ENCODE data around the gene PPIH. TPM values are rescaled to one million over a fixed set of nuclear protein-coding genes. Genes with fewer than 3 reads are reported as not detected.
"Not testable (repeated sequence)": the region's sequence is repeated elsewhere in the genome, so short reads cannot be mapped to it uniquely, and the experiment has no call there.

Gene PPIH
- total RNA-seq, 1 donor from 2014 or later = 20.1 TPM

GRCh38 chr1:42721926-42722325 is 63.7 kb downstream of the PPIH start:
- ATAC-seq (no peak), DNase-seq (ENCODE audit: missing footprints) (no peak)
- intact Hi-C loops (cut with DNase I) = no loop called here

GRCh38 chr1:42722403-42722802 is 64.2 kb downstream of the PPIH start:
- intact Hi-C loops (cut with DNase I); ATAC-seq: not testable (repeated sequence)

GRCh38 chr1:42723511-42723910 is 65.3 kb downstream of the PPIH start:
- intact Hi-C loops (cut with DNase I) = no loop called here
- ATAC-seq (no peak), DNase-seq (ENCODE audit: missing footprints) (no peak)

More at GRCh38 chr1:42722403-42722802, 64.2 kb downstream of the PPIH start:
- DNase-seq (ENCODE audit: missing footprints) = not testable (repeated sequence)

GRCh38 chr1:42725820-42726219 is 67.6 kb downstream of the PPIH start:
- DNase-seq (ENCODE audit: missing footprints); intact Hi-C loops (cut with DNase I); ATAC-seq: not testable (repeated sequence)

Other genes starting within 250 kb of the PPIH start
- gene ZMYND12, start 202.4 kb upstream of the PPIH start, total RNA-seq = 1.4 TPM
- gene PPCS, start 201.9 kb upstream of the PPIH start, total RNA-seq = 36.8 TPM
- gene CCDC30, start 195.1 kb upstream of the PPIH start, total RNA-seq = 1.9 TPM
- 856 TPM for gene YBX1, start 24.0 kb downstream of the PPIH start, total RNA-seq
- not detected for gene CLDN19, start 81.8 kb downstream of the PPIH start, total RNA-seq
- 9.3 TPM for gene P3H1, start 108.6 kb downstream of the PPIH start, total RNA-seq
- gene C1orf50, start 108.8 kb downstream of the PPIH start, total RNA-seq = 8.7 TPM
- not detected for gene TMEM269, start 126.6 kb downstream of the PPIH start, total RNA-seq
- 2.7 TPM for gene ERMAP, start 158.7 kb downstream of the PPIH start, total RNA-seq
- 15.3 TPM for gene SVBP, start 159.0 kb downstream of the PPIH start, total RNA-seq
- gene ZNF691, start 188.2 kb downstream of the PPIH start, total RNA-seq = 7.7 TPM

Data from Right ventricle myocardium inferior (tissue), 1 donor.